NCI-H1436 (cell line): ENCODE data around the gene FTSJ1.
"Not testable (repeated sequence)": the region's sequence is repeated elsewhere in the genome, so short reads cannot be mapped to it uniquely, and the experiment has no call there.

ENCODE experiments used
- DNase-seq: peaks from one replicate; lab custom pipeline; 2025; lab: John Stamatoyannopoulos, UW

Gene FTSJ1

GRCh38 chrX:48497871-48498270 is 21.9 kb downstream of the FTSJ1 start:
- no peak for DNase-seq

- no peak for DNase-seq
Measured at GRCh38 chrX:48498374-48498809, 22.4 kb downstream of the FTSJ1 start.

GRCh38 chrX:48504261-48504660 is 28.3 kb downstream of the FTSJ1 start:
- no peak for DNase-seq

DNA sequence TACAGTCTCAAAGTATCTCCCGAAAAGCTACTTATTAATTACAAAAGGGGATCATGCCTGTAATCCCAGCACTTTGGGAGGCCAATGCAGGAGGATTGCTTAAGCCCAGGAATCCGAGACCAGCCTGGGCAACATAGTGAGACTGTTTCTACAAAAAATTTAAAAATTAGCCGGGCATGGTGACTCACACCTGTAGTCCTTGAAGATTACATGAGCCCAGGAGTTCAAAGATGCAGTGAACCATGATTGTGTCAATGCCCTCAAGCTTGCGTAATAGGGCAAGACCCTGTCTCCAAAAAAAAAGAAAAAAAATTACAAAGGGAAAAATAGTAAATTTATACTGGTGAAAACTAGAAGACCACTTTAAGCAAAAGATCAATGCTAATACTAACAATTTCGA is 29.5 kb downstream of the FTSJ1 start:
- no peak for DNase-seq

DNA sequence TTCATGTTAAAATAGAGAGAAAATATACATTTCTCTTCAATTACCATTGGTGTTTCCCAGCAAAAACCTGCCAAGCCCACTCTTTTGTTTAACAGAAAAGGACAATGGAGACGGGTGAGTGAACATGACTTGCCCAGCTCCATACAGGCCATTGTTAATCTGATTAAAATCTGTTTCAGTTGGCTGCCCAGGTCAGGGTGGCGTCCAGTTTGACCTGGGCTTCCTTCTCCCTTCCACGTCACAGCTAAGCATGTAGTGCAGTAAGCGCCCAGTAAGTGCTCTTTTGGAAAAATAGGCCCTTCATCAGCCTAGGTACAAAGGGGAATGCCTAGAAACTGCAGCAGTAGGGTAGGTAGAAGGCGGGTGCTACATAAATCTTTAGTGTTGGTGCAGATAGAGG is 31.2 kb downstream of the FTSJ1 start:
- DNase-seq: no peak

GRCh38 chrX:48508400-48509244 is 32.6 kb downstream of the FTSJ1 start, which contains the start of gene PORCN:
Gene PORCN (plus strand): TSS chrX:48508992. CDS start chrX:48509821, 829 bp downstream.
- peak; percentile 76 for DNase-seq

- DNase-seq: no peak
Measured at GRCh38 chrX:48509245-48509590, 33.2 kb downstream of the FTSJ1 start.

GRCh38 chrX:48509619-48510018 is 33.6 kb downstream of the FTSJ1 start:
- no peak for DNase-seq

DNA sequence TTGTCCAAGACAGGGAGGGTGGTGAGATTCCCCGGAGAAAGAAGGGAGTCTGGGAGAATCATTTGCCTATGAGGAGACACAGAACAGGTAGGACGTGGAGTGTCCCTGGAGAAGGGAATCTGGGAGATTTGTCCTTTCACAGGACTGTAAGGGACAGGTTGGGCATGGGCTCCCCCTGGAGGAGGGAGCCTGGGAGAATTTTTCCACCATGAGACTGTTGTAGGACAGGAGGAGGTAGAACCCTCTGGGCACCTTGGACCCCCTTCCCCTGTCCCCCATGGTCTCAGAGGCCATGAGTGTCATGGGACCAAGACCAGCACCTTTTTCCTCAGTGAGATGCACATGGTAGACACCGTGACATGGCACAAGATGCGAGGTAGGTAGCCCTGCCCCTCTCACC is 35.6 kb downstream of the FTSJ1 start:
- peak; percentile 1 for DNase-seq

DNA sequence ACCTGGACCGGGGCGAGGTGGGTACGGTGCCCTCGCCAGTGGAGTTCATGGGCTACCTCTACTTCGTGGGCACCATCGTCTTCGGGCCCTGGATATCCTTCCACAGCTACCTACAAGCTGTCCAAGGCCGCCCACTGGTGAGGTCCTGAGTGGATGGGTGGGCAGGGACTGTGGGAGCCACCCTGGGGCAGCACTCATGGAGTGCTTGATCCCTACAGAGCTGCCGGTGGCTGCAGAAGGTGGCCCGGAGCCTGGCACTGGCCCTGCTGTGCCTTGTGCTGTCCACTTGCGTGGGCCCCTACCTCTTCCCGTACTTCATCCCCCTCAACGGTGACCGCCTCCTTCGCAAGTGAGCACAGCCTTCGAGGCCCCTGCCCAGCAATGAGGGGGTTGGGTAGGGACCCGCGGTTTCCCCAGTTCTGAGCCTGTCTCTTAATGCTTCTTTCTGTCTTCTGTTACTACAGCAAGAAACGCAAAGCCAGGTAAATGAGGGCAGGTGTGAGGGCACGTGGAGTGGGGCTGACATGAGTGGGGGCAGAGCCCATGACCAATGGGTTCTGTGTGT is 36.5 kb downstream of the FTSJ1 start:
- no peak for DNase-seq

- no peak for DNase-seq
Measured at GRCh38 chrX:48513670-48514069, 37.7 kb downstream of the FTSJ1 start.

GRCh38 chrX:48514126-48514806 is 38.3 kb downstream of the FTSJ1 start:
- DNase-seq: no peak

DNA sequence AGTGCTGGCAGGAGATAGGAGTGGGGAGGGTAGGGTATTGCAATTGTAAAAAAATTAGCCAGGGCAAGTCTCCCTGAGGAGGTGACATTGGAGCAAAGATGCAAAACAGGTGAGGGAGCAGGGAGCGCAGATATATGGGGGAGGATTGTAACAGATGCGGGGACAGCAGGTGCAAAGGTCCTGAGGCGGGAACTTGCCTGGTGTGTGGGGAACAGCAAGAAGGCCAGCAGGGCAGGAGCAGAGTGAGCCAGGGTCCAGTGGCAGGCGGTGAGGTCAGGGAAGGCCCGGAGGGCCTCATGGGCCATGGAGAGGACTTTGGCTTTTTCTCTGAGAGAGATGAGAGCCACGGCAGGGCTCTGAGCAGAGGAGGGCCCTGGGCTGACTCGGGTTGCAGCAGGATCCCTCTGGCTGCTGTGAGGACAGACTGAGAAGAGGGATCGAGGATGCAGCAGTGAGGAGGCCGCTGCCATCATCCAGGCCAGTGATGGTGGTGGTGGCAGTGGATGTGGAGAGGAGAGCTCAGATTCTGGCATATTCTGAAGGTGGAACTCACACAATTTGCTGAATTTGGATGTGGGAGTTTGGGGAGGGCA is 39.0 kb downstream of the FTSJ1 start:
- no peak for DNase-seq

DNA sequence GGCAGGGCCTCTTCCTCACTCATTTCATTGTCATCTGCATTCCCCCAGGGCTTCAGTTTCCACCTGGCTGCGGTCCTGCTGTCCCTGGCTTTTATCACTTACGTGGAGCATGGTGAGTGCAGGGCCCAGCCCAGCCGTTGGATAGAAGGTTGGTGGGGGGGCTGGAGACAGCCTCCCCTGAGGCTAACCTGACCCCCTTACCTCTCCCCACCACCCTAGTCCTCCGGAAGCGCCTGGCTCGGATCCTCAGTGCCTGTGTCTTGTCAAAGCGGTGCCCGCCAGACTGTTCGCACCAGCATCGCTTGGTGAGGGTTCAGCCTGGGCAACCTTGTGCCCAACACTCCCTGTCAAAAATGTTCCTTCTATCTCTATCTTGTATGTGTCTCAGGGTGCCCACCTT is 39.8 kb downstream of the FTSJ1 start:
- no peak for DNase-seq

GRCh38 chrX:48516285-48516684 is 40.3 kb downstream of the FTSJ1 start:
- no peak for DNase-seq

DNA sequence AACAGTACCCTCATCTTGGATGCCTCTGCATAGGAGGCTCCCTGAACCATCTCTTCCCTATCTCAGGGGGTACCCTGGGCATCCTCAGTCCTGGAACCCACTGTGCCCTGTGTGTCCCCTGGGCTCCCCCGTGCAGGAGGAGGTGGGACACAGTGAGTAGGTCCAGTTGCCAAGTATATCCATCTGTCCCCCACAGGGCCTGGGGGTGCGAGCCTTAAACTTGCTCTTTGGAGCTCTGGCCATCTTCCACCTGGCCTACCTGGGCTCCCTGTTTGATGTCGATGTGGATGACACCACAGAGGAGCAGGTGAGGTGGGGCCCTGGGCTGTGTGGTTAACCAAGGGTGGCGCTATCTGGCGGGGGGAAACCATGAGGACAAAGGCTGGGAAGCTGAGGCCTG is 41.0 kb downstream of the FTSJ1 start:
- no peak for DNase-seq

GRCh38 chrX:48519481-48519880 is 43.5 kb downstream of the FTSJ1 start:
- DNase-seq: not testable (repeated sequence)

DNA sequence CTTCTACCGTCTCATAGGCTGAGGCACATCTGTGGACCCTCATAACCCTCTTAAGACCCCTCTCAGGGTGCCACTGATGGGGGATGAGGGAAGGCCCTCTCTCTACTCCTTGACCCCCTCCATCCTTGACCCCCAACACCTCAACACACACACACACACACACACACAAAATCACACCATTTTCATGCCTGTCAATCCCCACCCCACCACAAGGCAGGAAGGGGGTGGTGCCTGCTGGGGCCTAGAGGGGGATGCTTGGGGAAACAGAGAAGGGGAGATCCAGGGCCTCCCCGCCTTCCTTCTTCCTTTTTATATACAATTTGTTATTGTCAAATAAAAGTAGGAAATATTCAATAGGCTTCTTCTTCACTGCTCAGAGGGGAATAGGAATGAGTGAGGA is 44.5 kb downstream of the FTSJ1 start:
- no peak for DNase-seq

GRCh38 chrX:48520976-48521352 is 45.0 kb downstream of the FTSJ1 start:
- no peak for DNase-seq

DNA sequence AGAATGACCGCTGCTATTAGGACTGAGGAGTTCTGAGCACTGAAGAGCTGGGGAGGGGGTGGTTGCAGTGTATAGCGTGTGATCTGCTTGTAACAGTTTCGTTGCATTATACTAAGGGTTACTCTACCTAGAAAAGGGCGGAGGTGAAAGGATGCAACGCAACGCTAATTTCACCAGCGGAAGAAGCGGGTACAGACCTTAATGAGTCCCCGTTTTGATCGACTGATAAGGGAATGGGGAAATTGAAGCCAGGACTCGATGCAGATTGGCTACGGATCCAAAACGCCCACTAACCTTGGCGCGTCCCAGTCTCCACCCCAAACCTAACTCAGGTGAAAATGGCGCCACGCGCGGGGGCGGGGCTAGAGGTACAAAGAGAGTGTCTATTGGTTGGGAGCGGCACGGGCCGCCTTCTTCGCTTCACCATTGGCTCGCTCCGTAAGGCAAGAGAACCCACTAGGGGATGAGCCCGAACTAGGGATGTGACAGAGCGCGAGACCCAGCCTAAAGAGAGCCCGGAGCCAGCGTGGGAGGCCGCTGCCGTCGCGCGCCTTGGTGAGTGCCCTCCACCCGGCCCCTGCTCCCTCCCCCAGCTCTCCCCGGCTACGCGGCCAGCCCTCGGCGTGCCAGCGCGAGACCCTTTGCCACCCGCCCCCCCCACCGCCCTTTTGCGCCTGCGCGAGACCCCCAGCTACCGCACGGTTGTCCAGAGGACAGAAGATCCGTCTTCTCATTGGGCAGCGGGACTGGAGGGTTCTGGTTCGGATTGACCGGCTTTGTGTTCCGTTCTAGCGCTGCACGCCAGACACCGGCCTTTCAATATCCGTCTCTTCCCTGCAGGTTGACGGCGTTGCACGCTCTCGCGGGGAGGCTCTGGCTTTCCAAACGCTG is 45.6 kb downstream of the FTSJ1 start, which contains the start of gene EBP:
Gene EBP (plus strand): TSS at position 456 of the 891 bp plus-strand sequence. CDS start 1,964 bp downstream, outside the sequence.
- DNase-seq: peak; percentile 93

- no peak for DNase-seq
Measured at GRCh38 chrX:48522291-48522690, 46.3 kb downstream of the FTSJ1 start.

GRCh38 chrX:48523682-48524081 is 47.7 kb downstream of the FTSJ1 start:
- DNase-seq: no peak
